GM21737 (cell line): ENCODE data around the gene IL1F10.
"Not testable (repeated sequence)": the region's sequence is repeated elsewhere in the genome, so short reads cannot be mapped to it uniquely, and the experiment has no call there.

Experiments
- ATAC-seq: cut with Tn5 transposase; IDR thresholded peaks from one replicate; pipeline ENCODE4 v1.9.1; 2021; ENCODE audit warnings: mild to moderate bottlenecking, moderate library complexity; ENCODE audit not compliant: unreplicated experiment

The IL1F10 gene

DNA sequence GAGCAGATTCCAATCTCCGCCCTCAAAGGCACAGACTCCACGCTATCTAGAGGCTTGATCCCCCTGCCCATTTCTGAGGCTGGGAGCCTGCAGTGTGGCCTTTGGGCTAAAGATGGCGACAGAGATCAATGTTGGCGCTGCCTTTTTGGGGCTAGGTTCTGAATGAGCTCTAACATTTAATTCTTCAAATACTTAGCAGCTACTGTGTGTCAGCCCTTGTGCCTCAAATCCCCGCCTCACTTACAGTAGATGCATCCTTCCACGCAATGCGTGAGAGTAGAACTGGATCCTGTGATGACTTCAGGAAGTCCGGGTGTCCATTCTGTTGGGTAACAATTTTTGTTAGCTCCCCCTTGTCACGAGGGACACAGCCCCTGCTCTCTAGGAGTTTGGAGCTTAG, 12.4 kb downstream of the IL1F10 start:
- ATAC-seq, result no peak

DNA sequence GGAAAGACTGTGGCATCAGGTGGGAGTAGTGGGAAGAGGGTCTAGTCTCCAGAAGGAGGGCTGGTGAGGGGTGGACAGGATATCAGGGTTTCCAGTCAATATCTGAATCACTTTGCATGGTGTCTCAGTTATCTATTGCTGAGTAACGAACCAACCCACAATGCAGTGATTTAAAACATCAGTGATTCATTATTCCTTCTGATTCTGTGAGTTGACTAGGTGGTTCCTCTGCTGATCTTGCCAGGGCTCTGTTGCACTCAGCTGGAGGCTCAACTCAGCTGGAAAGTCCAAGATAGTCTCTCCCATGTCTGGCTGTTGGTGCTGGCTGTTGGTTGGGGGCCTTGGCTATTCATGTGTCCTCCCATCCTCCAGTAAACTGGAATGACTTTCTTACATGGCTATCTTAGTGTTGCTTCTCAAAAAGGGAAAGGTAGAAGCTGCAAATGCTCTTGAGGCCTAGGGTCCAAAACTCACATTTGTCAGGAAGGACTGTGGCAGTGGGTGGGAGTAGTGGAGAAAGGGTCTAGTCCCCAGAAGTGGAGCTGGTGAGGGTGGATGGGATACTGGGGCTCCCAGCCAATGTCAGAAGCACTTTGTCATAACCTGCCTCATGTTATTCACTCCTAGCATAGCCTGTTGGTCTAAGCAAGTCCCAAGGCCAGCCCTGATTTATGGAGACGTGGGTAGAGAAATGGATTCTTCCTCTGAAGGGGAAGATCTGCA, 13.9 kb downstream of the IL1F10 start:
- no peak for ATAC-seq

DNA sequence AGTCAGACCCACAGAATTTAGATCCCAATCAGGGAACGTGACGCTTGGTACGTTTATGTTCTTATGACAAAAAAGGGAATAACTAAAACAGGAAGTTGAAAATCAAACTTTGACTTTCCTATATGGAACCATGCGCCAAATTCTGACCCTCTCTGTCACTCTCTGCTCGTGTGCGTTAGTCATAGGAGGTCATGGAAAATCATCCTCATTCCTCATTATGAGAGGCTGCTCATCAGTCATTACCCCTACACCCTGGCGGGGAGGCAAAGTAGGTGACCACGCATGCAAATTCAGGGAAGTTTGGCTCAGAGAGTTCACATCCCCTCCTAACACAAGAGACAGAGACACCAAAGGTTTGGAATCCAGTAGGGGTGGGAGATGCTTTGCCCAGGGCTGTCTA, 15.5 kb downstream of the IL1F10 start:
- ATAC-seq, result no peak

DNA sequence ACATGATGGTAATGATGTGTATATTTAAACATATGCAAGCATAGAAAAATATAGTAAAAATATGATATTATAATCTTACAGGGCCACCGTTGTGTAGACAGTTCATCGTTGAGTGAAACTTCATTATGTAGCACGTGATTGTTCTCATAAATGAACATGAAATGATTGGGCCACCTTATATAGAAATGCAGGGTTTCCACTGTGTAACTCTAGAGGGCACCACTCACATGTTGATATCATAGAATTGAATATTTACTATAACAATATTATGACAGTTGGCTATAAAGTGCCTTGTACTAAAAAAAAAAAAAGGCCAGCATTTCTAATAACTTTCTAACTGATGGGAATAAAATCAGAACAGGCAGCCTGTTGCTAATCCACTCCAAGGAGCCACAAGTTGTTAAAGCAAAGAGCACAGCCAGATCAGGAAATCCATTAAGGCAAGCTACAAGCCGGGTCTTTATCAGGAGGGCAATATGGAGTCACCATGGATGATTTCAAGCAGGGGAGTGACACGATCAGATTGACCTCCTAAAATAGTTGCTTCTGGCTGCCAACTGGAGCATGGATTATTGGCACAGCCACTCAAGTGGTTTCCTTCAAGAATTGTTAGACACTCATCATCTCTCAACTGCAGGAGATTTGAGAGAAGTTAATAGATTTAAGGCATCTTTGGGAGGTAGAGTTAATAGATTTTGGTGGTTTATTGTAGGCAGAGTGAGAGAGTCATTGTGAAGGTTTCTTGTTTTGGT, 16.7 kb downstream of the IL1F10 start:
- ATAC-seq, result no peak

DNA sequence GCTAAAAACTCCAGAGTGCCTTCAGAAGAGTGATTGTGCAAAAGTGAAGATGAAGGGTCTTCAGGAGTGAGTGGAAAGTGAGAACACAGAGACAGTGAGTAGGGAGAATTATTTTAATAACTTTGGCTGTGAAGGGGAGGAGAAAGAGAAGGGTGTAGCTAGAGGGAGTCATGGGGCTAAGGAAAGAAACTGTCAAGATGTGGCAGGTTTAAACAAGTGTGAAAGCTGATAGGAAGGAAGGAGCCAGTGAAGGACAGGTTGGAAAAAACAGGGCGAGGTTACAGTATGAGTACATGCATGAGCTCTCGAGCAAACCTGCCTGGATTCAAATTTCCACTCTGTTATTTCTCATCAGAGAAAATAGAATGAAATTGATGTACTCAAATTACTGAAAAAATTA, 17.8 kb downstream of the IL1F10 start:
- no peak for ATAC-seq

DNA sequence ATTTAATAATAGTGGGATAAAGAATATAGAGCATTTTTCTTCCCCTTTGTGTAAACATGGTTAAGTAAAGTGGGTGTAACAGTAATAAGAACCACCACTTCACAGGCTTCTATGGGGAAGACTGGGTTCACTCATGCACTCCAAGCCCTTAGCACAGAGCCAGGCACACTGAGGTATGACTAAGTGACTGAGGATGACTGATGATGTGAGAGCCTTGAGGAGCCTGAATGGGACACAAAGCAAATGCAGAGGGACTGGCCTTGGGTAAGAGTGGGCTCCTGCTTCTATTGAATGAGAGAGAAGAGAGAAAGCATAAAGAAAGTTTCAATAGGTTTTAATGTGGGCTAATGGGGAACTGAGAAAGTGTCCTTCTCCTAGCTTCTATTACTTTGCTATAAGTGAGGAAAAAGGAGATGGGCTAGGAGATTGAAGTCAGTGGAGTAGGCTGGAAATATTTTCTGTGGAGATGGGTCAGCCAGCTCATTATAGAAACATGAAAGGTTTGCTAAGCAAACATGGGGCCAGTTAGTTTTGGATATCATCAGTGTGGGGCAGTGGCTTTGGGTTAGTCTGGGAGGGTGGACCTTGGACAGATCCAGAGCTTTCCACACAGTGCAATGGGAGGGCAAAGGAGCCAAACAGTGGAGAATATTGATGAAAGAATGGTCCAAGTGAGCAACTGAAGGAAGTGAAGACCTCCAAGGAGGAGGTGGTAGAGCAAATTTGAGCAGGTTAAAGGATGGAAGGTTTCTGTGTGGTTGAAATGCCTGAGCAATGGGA, 20.6 kb downstream of the IL1F10 start:
- ATAC-seq, result no peak

DNA sequence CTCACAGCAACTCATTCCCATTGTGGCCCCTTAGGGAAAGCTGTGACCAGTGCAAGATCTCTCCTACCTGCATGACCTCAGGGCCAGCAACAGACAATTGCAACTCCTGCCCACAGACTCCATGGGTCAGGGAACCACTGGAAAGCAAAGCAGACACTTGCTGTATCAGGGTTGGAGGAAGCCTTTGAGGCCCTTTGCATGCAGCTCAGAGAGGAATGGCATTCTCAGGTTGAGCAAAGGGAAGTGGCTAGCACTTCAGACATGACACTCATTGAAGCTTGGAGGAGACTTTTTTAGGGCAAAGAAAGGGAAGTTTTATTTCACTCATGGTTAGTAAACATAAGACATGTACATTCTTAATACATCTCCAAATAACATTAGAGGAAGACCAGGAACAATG, 22.1 kb downstream of the IL1F10 start:
- no peak for ATAC-seq

DNA sequence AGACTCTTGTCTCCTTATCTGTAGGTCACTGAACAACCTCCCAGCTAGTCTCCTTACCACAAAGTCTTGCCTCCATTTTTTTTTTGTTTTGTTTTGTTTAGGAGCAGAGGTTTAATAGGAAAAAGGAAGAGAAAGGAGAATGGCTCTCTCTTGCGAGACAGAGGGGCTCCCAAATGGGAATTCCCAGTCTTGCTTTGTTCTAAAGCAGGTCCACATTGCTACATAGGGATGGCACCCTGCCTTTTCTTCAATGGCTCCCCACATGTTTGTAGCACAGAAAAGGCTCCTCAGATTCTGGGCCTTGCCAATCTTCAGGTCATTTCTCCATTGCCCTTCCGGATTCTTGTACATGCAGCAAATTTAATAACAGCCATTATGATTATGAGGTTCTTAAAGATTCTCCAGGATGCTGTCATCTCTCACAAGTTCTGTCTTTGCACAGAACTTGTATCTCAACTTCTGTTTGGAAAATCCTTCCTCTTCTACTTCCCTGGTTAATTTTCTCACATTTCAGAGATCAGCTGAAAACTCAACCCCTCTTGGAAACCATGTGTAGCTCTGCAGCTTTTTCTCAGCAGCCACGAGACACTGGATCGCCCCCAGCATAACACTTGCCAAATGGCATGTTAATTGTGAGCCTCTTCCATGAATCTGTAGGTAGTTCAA, 23.6 kb downstream of the IL1F10 start:
- ATAC-seq, result no peak

DNA sequence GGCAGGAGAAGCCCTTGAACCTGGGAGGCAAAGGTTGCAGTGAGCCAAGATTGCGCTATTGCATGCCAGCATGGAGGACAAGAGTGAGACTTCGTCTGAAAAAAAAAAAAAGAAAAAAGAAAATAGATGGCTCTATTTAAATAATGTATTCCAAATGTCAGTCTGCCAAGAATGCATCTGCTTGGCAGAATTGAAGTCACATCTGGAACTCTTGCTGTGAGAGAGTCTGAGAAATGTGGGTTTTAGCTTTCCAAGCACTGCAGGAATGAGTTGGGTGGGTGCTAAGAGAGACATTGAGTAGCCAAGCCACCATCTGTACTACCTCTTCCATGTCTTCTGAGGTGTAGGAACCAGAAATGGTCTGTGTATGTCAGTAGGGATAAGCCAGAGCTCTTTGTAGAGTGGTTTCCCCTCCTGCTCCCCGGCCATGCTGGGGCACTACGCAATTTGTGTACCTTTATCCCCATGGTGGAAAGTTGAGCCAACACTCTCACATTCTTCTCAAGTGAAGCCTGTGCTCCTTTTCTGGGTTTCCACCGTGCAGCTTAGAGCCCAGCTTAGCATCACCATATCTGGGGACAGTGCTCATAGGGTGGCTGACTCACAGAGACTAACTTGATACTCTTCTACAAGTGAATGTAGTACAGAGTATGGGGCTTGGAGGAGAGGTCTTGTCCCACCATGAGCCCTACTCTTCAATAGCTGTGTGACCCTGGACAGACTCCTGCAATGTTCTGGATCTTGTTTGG, 25.3 kb downstream of the IL1F10 start:
- ATAC-seq, result no peak

DNA sequence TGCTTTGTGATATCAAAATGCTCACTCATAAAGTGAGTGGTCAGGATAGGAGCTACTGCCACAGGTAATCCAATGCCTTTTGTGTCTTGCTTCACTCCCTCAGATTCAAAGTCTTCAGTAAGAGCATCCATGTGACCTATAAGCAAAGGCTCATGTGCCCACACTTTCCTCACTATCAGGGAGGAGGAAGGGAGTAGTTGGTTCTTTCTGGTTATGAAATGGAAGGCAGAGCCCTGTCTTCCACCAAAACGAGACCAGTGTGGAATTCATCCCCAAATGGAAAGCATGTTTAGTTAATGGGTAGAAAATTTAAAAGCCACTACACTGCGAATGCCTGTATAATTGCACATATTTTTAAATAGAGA, 25.8 kb downstream of the IL1F10 start:
- no peak for ATAC-seq

DNA sequence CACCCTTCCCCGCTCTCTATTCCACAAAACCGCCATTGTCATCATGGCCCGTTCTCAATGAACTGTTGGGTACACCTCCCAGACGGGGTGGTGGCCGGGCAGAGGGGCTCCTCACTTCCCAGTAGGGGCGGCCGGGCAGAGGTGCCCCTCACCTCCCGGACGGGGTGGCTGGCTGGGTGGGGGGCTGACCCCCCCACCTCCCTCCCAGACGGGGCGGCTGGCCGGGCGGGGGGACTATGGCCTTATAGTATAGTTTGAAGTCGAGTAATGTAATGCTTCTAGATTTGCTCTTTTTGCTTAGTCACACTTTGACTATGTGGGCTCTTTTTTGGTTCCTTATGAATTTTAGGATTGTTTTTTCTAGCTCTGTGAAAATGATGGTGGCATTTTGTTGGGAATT, 28.5 kb downstream of the IL1F10 start:
- not testable (repeated sequence) for ATAC-seq

DNA sequence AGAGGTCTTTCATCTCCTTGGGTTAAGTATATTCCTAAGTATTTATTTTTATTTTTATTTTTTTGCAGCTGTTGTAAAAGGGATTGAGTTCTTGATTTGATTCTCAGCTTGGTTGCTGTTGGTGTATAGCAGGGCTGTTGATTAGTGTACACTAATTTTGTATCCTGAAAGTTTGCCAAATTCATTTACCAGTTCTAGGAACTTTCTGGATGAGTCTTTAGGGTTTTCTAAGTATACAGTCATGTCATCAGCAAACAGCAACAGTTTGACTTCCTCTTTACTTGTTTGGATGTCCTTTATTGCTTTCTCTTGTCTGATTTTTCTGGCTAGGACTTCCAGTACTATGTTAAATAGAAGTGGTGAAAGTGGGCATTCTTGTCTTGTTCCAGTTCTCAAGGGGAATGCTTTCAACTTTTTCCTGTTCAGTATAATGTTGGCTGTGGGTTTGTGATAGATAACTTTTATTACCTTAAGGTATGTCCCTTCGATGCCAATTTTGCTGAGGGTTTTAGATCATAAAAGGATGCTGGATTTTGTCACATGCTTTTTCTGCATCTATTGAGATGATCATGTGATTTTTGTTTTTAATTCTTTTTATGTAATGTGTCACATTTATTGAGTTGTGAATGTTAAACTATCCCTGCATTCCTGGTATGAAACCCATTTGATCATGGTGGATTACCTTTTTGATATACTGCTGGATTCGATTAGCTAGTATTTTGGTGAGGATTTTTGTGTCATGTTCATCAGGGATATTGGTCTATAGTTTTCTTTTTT, 29.3 kb downstream of the IL1F10 start:
- ATAC-seq, result not testable (repeated sequence)

DNA sequence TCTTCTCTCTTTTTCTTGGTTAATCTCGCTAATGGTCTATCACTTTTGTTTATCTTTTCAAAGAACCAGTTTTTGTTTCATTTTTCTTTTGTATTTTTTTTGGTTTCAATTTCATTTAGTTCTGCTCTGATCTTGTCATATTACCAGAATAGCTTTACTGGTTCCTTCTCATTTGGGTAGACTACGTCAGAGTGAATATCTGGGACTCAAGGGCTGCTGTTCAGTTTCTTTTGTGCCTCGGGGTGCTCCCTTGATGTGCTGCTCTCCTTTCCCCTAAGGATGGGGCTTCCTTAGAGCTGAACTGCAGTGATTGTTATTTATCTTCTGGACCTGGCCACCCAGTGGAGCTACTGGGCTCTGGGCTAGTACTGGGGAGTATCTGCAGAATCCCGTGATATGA, 30.3 kb downstream of the IL1F10 start:
- ATAC-seq, result no peak

DNA sequence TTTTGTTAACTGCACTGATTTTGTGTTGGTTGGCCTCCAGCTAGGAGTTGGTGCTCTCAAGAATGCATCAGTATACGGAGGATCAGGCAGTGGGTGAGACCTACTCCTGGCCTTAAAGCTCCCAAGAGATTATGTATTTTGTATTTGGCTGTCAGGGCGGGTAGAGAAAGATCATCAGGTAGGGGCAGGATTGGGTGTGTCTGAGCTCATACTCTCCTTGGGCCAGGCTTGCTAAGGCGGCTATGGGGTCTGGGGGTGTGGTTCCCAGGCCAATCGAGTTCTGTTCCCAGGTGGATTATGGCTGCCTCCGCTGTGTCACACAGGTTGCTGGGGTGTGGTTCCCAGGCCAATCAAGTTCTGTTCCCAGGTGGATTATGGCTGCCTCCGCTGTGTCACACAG, 30.8 kb downstream of the IL1F10 start:
- no peak for ATAC-seq

DNA sequence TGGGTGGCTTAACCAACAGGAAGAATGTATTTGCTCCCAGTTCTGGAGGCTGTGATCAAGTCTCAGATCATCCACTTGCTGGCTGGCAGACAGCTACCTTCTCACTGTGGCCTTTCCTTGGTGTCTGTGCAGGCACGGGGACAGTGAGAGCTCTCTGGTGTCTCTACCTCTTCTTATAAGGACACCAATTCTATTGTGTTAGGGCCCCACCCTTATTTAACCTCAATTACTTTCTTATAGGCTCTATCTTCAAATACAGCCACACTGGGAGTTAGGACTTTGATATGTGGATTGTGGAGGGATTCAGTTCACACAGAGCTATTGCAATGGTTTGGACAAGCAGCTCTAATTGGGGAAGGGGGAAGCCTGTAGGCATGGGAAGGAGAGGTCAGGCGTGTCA, 34.4 kb downstream of the IL1F10 start:
- ATAC-seq, result no peak

DNA sequence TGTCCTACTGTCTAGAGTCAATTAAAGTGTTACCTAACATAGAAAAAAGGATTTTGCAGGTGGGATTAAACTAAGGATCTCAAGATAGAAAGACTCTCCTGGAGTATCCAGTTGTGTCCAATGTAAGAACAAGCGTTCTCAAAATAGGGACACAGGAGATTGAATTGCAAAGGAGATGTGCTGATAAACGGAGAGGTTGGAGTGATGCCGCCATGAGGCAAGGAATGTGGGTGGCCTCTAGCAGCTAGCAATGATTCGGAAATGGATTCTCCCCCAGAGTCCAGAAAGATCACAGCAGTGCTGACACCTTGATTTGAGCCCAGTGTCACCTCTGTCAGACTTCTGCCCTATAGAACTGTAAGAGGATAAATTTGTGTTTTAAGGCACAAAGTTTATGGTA, 35.5 kb downstream of the IL1F10 start:
- ATAC-seq, result no peak

DNA sequence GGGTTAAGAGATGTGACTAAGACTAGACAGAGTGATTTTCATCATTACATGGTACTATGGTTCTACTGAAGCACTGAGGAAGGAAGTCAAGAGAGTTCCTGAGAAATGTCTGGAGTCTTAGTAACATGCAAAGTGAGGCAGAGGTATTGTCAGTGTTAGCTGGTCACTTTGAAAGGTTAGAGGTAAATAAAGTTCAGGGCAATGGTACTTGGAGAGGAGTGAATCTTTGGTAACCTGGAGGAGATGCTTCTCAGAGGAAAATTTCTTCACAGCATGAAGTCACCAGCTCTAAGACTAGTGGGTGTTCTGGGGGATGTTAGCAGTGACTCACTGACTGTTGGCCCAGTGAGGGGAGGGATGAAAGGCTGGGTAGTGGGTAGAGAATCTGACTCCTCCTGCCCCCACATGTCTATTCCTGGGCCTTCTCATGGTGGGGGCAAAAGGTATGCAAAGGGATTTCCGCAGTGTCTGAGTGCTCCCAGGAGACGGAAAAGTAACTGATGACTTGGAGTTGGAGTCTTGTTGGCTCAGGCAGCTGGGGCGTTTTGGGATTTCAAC, 36.4 kb downstream of the IL1F10 start:
- ATAC-seq, result no peak

DNA sequence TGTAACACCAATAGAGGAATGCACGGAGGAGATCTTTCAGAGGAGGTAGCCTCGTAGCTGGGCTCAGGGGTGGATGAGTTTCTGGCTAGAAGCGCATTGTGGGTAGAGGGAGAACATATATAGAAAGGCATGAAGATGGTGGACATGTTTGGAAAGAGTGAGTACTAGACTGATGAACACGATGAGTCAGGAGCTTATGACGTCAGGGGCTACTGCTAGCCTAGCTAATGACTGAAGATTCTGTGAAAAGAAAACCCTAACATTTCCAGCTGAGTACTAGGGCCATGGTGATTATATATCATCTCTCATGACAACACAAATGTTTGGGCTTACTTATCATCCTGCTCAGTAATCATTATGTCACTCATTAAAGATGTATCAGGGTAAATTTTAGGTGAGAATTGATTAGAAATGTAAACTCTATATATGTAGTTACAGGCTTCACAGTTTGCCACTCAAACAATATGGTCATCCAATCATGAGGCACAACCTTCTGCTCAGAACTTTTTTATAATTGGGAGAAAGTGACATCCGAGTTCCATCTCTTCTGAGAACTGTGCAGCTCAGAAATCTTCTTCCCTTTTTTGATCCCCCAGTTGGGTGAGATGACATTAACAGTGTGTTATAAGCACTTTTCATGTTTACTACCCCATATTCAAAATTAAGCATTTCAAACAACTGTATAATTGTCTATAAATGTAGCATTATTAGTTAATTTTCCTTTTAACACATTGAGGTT, 37.4 kb downstream of the IL1F10 start:
- no peak for ATAC-seq

DNA sequence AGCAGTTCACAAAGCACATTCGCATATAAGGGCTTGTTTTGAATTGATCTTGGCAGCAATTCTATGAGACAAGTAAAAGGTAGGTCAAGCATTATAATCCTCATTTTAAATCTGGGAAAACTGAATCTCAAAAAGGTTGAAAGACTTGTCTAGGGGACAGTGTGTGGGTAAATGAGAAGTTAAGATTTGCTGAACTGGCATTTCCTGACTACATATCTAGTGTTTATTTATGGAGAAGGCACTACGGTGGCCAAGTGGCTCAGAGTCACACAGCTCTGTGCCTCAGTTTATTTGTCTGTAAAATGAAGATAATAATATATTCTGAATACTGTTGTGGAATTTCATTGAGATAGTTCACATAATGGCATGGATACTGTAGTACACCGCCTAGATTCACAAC, 43.4 kb downstream of the IL1F10 start:
- ATAC-seq, result no peak
